ENCODE data around the gene HYAL4.
"Not testable (repeated sequence)": the region's sequence is repeated elsewhere in the genome, so short reads cannot be mapped to it uniquely, and the experiment has no call there.

Gene HYAL4

GRCh38 chr7:123844712-123845219 lies at the start of gene HYAL4:
TSS of gene HYAL4 (plus strand) at chr7:123845169. CDS start at chr7:123868274, 23,105 bp downstream.
- no peak for DNase-seq (ENCODE audit: low read depth)

DNA sequence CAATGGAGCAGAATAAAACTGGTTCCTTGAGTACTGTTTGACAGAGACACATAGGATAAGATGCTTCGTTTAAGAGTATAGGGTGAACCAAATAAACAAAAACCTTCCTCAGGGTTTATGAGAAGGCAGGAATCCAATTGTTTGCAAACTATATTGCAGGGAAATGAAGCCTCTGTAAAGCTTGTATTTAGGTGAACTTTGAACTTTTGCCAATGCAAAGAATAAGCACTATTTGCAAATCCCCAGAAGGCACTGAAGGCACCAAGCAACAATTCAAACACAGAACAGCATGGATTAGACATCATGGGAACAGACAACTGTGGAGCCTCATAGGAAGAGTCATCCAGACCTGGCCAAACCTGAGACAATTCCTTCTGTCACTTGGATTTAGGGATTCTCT lies 49.1 kb upstream of the HYAL4 start:
- no peak for DNase-seq (ENCODE audit: low read depth)

GRCh38 chr7:123796568-123796967 lies 48.4 kb upstream of the HYAL4 start:
- DNase-seq (ENCODE audit: low read depth) = no peak

DNA sequence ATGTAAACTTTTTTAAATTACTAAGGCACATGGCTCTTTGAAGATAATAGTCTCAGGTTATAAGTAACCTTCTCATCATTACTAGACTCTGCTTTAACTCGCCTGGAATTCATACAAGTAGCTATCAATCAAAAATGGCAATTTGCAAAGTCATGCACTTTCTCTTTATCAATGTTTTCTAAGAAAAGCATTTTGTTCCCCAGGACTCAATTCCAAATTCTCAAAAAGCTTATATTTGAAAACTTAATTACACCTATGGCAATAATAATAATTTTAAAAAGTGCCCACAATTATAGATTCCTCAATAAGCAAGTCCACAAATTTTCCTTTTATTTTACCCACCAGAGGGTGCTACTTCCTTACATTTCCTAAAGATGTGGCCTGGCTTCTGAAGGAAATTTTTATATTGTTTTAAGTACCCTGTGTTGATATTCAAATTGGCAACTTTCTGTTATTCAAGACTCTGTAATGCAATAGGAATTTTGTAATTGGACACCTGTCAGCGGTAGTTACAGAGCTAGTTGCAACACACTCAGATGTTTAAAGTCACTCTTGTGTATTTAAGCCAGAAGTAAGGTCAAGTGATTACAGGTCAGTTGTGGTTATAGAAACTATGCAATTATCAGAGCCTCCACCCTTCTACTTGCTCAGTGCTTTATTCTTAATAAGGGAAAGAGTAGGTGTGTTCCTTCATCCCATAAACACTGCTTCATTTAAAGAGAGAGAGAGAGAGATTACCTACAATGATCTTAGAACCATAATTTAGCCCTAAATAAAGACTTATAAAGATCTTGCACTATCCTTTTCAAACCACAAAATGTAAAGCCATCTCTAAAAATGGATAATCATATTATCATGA lies 47.1 kb upstream of the HYAL4 start:
- peak; percentile 18 for DNase-seq (ENCODE audit: low read depth)

GRCh38 chr7:123798532-123799188 lies 46.3 kb upstream of the HYAL4 start:
- DNase-seq (ENCODE audit: low read depth) = no peak

GRCh38 chr7:123802249-123802648 lies 42.7 kb upstream of the HYAL4 start:
- DNase-seq (ENCODE audit: low read depth) = no peak

GRCh38 chr7:123805287-123805686 lies 39.7 kb upstream of the HYAL4 start:
- DNase-seq (ENCODE audit: low read depth) = no peak

DNA sequence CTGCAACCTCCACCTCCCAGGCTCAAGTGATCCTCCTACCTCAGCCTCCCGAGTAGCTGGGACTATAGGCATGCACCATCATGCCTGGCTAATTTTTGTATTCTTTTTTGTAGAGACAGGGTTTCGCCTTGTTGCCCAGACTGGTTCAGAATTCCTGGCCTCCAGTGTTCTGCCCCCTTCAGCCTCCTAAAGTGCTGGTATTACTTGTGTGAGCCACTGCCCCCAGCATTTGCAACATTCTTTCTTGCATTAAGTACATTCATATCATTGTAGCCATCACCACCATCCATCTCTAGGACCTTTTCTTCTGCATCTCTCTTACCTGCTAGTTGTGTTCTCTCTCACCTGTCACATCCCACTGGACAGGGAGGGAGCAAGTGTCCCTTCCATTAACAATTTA lies 35.5 kb upstream of the HYAL4 start:
- no peak for DNase-seq (ENCODE audit: low read depth)

DNA sequence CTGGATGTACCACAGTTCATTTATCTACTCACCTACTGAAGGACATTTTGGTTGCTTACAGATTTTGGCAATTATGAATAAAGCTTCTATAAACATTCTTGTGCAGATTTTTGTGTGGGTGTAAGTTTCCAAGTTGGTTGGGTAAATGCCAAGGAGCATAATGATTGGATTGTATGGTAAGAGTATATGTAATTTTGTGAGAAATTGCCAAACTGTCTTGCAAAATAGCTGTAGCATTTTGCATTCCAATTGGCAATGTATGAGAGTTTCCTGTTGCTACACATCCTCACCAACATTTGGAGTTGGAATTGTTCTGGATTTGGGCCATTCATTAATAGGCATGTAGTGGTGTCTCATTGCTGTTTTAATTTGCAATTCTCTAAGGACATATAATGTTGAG lies 33.9 kb upstream of the HYAL4 start:
- no peak for DNase-seq (ENCODE audit: low read depth)

GRCh38 chr7:123816916-123817315 lies 28.1 kb upstream of the HYAL4 start:
- no peak for DNase-seq (ENCODE audit: low read depth)

GRCh38 chr7:123819001-123819400 lies 26.0 kb upstream of the HYAL4 start:
- no peak for DNase-seq (ENCODE audit: low read depth)

DNA sequence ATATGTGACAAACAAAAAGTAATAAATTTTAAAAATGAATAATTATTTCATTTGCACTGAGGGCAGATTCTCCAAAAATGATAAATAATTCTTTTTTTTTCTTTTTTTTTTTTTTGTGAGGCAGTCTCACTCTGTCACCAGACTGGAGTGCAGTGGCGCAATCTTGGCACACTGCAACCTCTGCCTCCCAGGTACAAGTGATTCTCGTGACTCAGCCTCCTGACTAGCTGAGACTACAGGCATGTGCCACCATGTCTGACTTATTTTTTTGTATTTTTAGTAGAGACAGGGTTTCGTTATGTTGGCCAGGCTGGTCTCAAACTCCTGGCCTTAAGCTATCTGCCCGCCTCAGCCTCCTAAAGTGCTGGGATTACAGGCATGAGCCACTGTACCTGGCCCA lies 25.2 kb upstream of the HYAL4 start:
- DNase-seq (ENCODE audit: low read depth) = not testable (repeated sequence)

GRCh38 chr7:123820864-123821263 lies 24.1 kb upstream of the HYAL4 start:
- no peak for DNase-seq (ENCODE audit: low read depth)

- no peak for DNase-seq (ENCODE audit: low read depth)
Observed at GRCh38 chr7:123821320-123821719, 23.6 kb upstream of the HYAL4 start.

GRCh38 chr7:123823898-123824753 lies 20.8 kb upstream of the HYAL4 start:
- DNase-seq (ENCODE audit: low read depth) = no peak

GRCh38 chr7:123824754-123825067 lies 20.3 kb upstream of the HYAL4 start:
- DNase-seq (ENCODE audit: low read depth) = no peak

GRCh38 chr7:123828805-123829204 lies 16.2 kb upstream of the HYAL4 start:
- DNase-seq (ENCODE audit: low read depth) = no peak

GRCh38 chr7:123836656-123837055 lies 8.3 kb upstream of the HYAL4 start:
- no peak for DNase-seq (ENCODE audit: low read depth)

- not testable (repeated sequence) for DNase-seq (ENCODE audit: low read depth)
Observed at GRCh38 chr7:123839106-123839505, 5.9 kb upstream of the HYAL4 start.

GRCh38 chr7:123844142-123844541 lies 827 bp upstream of the HYAL4 start:
- not testable (repeated sequence) for DNase-seq (ENCODE audit: low read depth)

DNA sequence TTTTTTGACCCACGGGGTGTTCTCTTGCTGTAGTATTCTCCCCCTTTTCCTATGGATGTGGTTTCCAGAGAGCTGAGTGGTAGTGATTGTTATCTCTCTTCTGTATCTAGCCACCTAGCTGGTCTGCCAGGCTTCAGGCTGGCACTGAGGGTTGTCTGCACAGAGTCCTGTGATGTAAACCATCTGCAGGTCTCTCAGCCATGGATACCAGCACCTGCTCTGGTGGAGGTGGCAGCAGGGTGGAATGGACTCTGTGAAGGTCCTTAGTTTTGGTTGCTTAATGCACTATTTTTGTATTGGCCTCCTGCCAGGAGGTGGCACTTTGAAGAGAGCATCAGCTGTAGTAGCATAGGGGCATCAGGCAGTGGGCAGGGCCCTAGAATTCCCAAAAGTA lies 851 bp downstream of the HYAL4 start:
- DNase-seq (ENCODE audit: low read depth) = no peak

- DNase-seq (ENCODE audit: low read depth) = no peak
Observed at GRCh38 chr7:123846217-123846891, 1.4 kb downstream of the HYAL4 start.
